K562 (cell line): ENCODE measurements around the gene TCF7. TPM values are rescaled to one million over a fixed set of nuclear protein-coding genes. Genes with fewer than 3 reads are reported as not detected.

Experiments used
- ATAC-seq: fragments of 200-7000 bp; cut with Tn5 transposase; 3 replicates; pipeline ENCODE4 v1.9.1; 2020; ENCODE audit warnings: moderate library complexity
- BruUV-seq: library from RNA; stranded (reverse); fragments of 400-500 nt; replicated peaks from 2 replicates; lab custom pipeline; 2021; lab: Mats Ljungman, UMichigan
- CTCF ChIA-PET: fragments of 300-600 bp; formaldehyde crosslinking; extraction: SDS; loops from one replicate; lab custom pipeline; 2021; ENCODE audit warnings: low intra/inter-chr PET ratio; lab: Yijun Ruan, JAX
- POLR2A ChIA-PET: fragments of 300-600, 350-650 bp; sonication (Branson Sonifier 250); formaldehyde crosslinking; extraction: SDS; loops from one replicate; lab custom pipeline; 2021; ENCODE audit warnings: antibody characterized with exemption, inconsistent platforms; lab: Yijun Ruan, JAX
- DNase-seq, 4 experiments: peaks; one replicate each; pipeline versions ENCODE4 v3.0.0 to v3.0.0-alpha.2; 2011 to 2018; ENCODE audit warnings: low spot score in 3 of 4, mixed read lengths in 3 of 4; ENCODE audit errors: extremely low read depth in 1 of 4
- FAIRE-seq: peaks from 2 replicates; lab custom pipeline; 2011; peaks lifted over from hg19 to GRCh38; lab: Jason Lieb, UNC
- H2AFZ ChIP-seq: 2 replicates; pipeline ENCODE4 v1.6.0; 2011; ENCODE audit warnings: low read depth, low read length, control low read depth, inconsistent platforms
- H3K27ac ChIP-seq: fragments of 200-600 bp; 3 replicates; pipeline ENCODE4 v1.8.0; 2011; ENCODE audit warnings: low read depth, mild to moderate bottlenecking, control low read depth, inconsistent platforms, low read length, moderate library complexity, mixed read lengths; ENCODE audit errors: extremely low read depth
- H3K27me3 ChIP-seq, 2 experiments: fragments of 300-600 bp in 1 of 2; 2 replicates in 1 of 2; 3 replicates in 1 of 2; pipeline versions ENCODE4 v1.6.0 to v1.8.0; 2011; ENCODE audit warnings: inconsistent platforms in 2 of 2, low read length in 2 of 2, mild to moderate bottlenecking in 1 of 2, mixed read lengths in 1 of 2, moderate library complexity in 1 of 2; ENCODE audit not compliant: control insufficient read depth in 2 of 2, insufficient read depth in 2 of 2
- H3K36me3 ChIP-seq: fragments of 300-600 bp; 3 replicates; pipeline ENCODE4 v1.8.0; 2011; ENCODE audit warnings: mild to moderate bottlenecking, low read length, inconsistent platforms; ENCODE audit not compliant: control insufficient read depth, insufficient read depth
- H3K4me1 ChIP-seq, 2 experiments: fragments of 200-600 bp in 1 of 2; replicated peaks in 1 of 2; 2 replicates in 1 of 2; 3 replicates in 1 of 2; pipeline versions ENCODE4 v1.5.1 to v1.8.0; 2011; ENCODE audit warnings: inconsistent platforms in 2 of 2, low read length in 2 of 2, mild to moderate bottlenecking in 1 of 2, mixed read lengths in 1 of 2, moderate library complexity in 1 of 2; ENCODE audit not compliant: control insufficient read depth in 2 of 2, insufficient read depth in 2 of 2
- H3K4me2 ChIP-seq: 2 replicates; pipeline ENCODE4 v1.6.1; 2011; ENCODE audit warnings: low read length, control low read depth, inconsistent platforms, mixed read lengths; ENCODE audit not compliant: insufficient read depth
- H3K4me3 ChIP-seq: fragments of 200-600 bp; sonication (generic), shearing (Covaris generic); 2 replicates; pipeline ENCODE4 v1.5.1; 2016; ENCODE audit warnings: control low read depth, inconsistent platforms
- H3K79me2 ChIP-seq: fragments of 200-600 bp; 3 replicates; pipeline ENCODE4 v1.8.0; 2011; ENCODE audit warnings: low read length, inconsistent platforms; ENCODE audit not compliant: control insufficient read depth, insufficient read depth
- H3K9ac ChIP-seq, 2 experiments: 2 replicates each; pipeline versions ENCODE4 v1.6.0 to v1.6.1; 2011; ENCODE audit warnings: low read depth in 2 of 2, low read length in 2 of 2, control low read depth in 1 of 2, inconsistent platforms in 1 of 2, mild to moderate bottlenecking in 1 of 2, mixed read lengths in 1 of 2; ENCODE audit not compliant: insufficient read depth in 1 of 2
- H3K9me1 ChIP-seq: one replicate; pipeline ENCODE4 v1.6.0; 2011; ENCODE audit warnings: inconsistent platforms, mild to moderate bottlenecking, low read length, moderate library complexity; ENCODE audit not compliant: control insufficient read depth, insufficient read depth
- H3K9me3 ChIP-seq: replicated peaks from 2 replicates; pipeline ENCODE4 v1.5.1; 2011; ENCODE audit warnings: low read depth, low read length, inconsistent platforms; ENCODE audit not compliant: control insufficient read depth, insufficient read depth
- H4K20me1 ChIP-seq: replicated peaks from 2 replicates; pipeline ENCODE4 v1.6.1; 2011; ENCODE audit warnings: low read length, inconsistent platforms, mixed read lengths; ENCODE audit not compliant: control insufficient read depth, insufficient read depth
- BCL6 ChIP-seq: fragments of 250-450 bp; sonication (Bioruptor Pico); IDR thresholded peaks from 2 replicates; pipeline ENCODE4 v1.4.0; 2020
- BRD4 ChIP-seq: fragments of 200-600 bp; sonication (generic); IDR thresholded peaks from 2 replicates; pipeline ENCODE4 v1.6.1; 2017; ENCODE audit warnings: inconsistent platforms
- BRD9 ChIP-seq: fragments of 450-650 bp; IDR thresholded peaks from 2 replicates; pipeline ENCODE4 v1.6.1; 2018; ENCODE audit warnings: low read depth; ENCODE audit not compliant: partially characterized antibody
- C11orf30 ChIP-seq: fragments of 450-650 bp; IDR thresholded peaks from 2 replicates; pipeline ENCODE4 v1.6.1; 2016; ENCODE audit warnings: low read depth, mild to moderate bottlenecking
- CREB3 ChIP-seq: fragments of 450-650 bp; conservative IDR thresholded peaks from 2 replicates; pipeline ENCODE4 v1.6.1; 2016; ENCODE audit warnings: missing genetic modification characterization, low read depth, mild to moderate bottlenecking, missing compliant biosample characterization, moderate library complexity
- EGR1 ChIP-seq: fragments of 450-650 bp; conservative IDR thresholded peaks from 2 replicates; pipeline ENCODE4 v1.6.1; 2017; ENCODE audit warnings: mild to moderate bottlenecking
- EWSR1 ChIP-seq: fragments of 450-650 bp; IDR thresholded peaks from 2 replicates; pipeline ENCODE4 v1.6.1; 2018; ENCODE audit warnings: borderline replicate concordance, mild to moderate bottlenecking, low read depth, moderate library complexity; ENCODE audit not compliant: partially characterized antibody
- EZH2 ChIP-seq: IDR thresholded peaks from 2 replicates; pipeline ENCODE4 v1.6.1; 2012; ENCODE audit warnings: low read depth, mild to moderate bottlenecking, inconsistent platforms, low read length, borderline replicate concordance
- GABPB2 ChIP-seq: fragments of 250-450 bp; sonication (Bioruptor Pico); conservative IDR thresholded peaks from 2 replicates; pipeline ENCODE4 v1.5.1; 2021; ENCODE audit warnings: mild to moderate bottlenecking
- L3MBTL2 ChIP-seq: fragments of 450-650 bp; IDR thresholded peaks from 2 replicates; pipeline ENCODE4 v1.6.1; 2016; ENCODE audit warnings: mild to moderate bottlenecking, moderate library complexity
- POLR2H ChIP-seq: IDR thresholded peaks from 2 replicates; pipeline ENCODE4 v1.6.1; 2016; ENCODE audit warnings: missing genetic modification characterization, low read depth, mild to moderate bottlenecking, control low read depth, missing compliant biosample characterization, moderate library complexity
- SETDB1 ChIP-seq: IDR thresholded peaks from one replicate; pipeline ENCODE4 v1.6.1; 2012; ENCODE audit warnings: low read length, control low read depth, inconsistent platforms
- SIN3B ChIP-seq: fragments of 450-650 bp; IDR thresholded peaks from 2 replicates; pipeline ENCODE4 v1.6.1; 2017; ENCODE audit warnings: low read depth, mild to moderate bottlenecking, moderate library complexity
- SMARCB1 ChIP-seq: IDR thresholded peaks from 2 replicates; pipeline ENCODE4 v1.6.1; 2011; ENCODE audit warnings: improper control_type of control experiment, low read depth; ENCODE audit not compliant: insufficient read length
- SNIP1 ChIP-seq: fragments of 450-650 bp; IDR thresholded peaks from 2 replicates; pipeline ENCODE4 v1.7.1; 2017; ENCODE audit warnings: low read depth, mild to moderate bottlenecking
- TGIF2 ChIP-seq: sonication (generic); formaldehyde crosslinking; IDR thresholded peaks from 2 replicates; pipeline ENCODE4 v1.8.1; 2022; ENCODE audit warnings: mild to moderate bottlenecking, missing genetic modification reagents, moderate library complexity
- ZNF184 ChIP-seq: sonication (generic); formaldehyde crosslinking; IDR thresholded peaks from 2 replicates; pipeline ENCODE4 v1.5.0; 2020; ENCODE audit warnings: missing genetic modification reagents
- ZNF444 ChIP-seq: fragments of 250-450 bp; sonication (Bioruptor Pico); IDR thresholded peaks from 2 replicates; pipeline ENCODE4 v1.4.0; 2020; ENCODE audit warnings: mild to moderate bottlenecking, moderate library complexity
- WGBS: fragments of 100-300 bp; shearing (Covaris generic); methylation state at CpG from one replicate; pipeline ENCODE4 v1.1.6; 2016; ENCODE audit warnings: low coverage, mixed read lengths; ENCODE audit not compliant: insufficient coverage; ENCODE audit errors: missing lambda C conversion rate; 5-methylcytosine and 5-hydroxymethylcytosine counted together
- in situ Hi-C: fragments of 300-500 bp; cut with MboI; formaldehyde crosslinking; loops from 4 replicates; pipeline ENCODE4 v1.15.0; 2018; ENCODE audit warnings: inconsistent platforms, mixed read lengths
- intact Hi-C: fragments of 100-400 bp; cut with micrococcal nuclease; formaldehyde crosslinking; loops from 2 replicates; pipeline ENCODE4 v1.14.2; 2022
- polyA plus RNA-seq, 8 experiments: library from polyadenylated mRNA; depleted of rRNA in 4 of 8; stranded (reverse) in 5 of 8; unstranded in 3 of 8; fragments of >200 nt; fragmentation: Nextera tagmentation in 2 of 8; fragmentation: Illumina TruSeq in 1 of 8; extraction: Ambion mirVana in 2 of 8; extraction: Trizol in 1 of 8; gene quantifications; 2 replicates each; pipeline versions ENCODE4 v1.2.1 to v1.2.3, GENCODE V29; 2011 to 2014; ENCODE audit warnings: inconsistent platforms in 1 of 8, missing spikeins in 1 of 8
- total RNA-seq, 7 experiments: library from RNA; depleted of rRNA in 6 of 7; stranded (reverse); fragments of >200 nt in 6 of 7; fragmentation: Illumina TruSeq in 2 of 7; extraction: Trizol in 2 of 7; gene quantifications; 2 replicates each; pipeline versions ENCODE4 v1.2.1 to v1.2.3, GENCODE V29; 2011 to 2021; ENCODE audit warnings: low replicate concordance in 1 of 7
- TF ChIP-seq, protein P1 (sequence below): fragments of 250-450 bp; sonication (Bioruptor Pico); IDR thresholded peaks from 2 replicates; pipeline ENCODE4 v1.4.0; 2020; ENCODE audit warnings: mild to moderate bottlenecking, moderate library complexity, borderline replicate concordance

The TCF7 gene
- total and polyA plus RNA-seq, 9 of the 15 experiments (the other 6 are each of a cell fraction or from before 2014, with no cell fraction given): 1.6 to 14.9 (median 4.2) TPM

GRCh38 chr5:134189031-134189430, 74.5 kb downstream of the TCF7 start:
- Histone ChIP-seq H3K36me3 (no peaks in the 10 kb centered on the region), H3K27ac (no peak overlapping the region), H3K79me2 (no peaks in the 10 kb centered on the region), H3K4me3 (no peak overlapping the region), H2AFZ (no peak overlapping the region), H3K4me1 (peaks cover 12 to 19% of the 10 kb centered on the region in 2 experiments; a peak in 4 of 5 replicates), H3K9me3 (no peaks in the 10 kb centered on the region), H4K20me1 (no peaks in the 10 kb centered on the region), H3K4me2 (no peak overlapping the region), H3K9me1 (no peaks in the 10 kb centered on the region), H3K27me3 (no peaks in the 10 kb centered on the region), H3K9ac (no peak overlapping the region)
- WGBS: 59% methylated on average over 2 of the region's 3 CpGs
- BruUV-seq: no TSS peak
- ChIA-PET POLR2A (interaction anchor here (0.5 to 4.3 kb wide), 5 partner anchors 12 to 149 kb away, joined by 3 to 40 read pairs (median 3); partner anchors contain the start of gene SKP1), CTCF (no interaction called here)
- ATAC-seq (no peak), FAIRE-seq (no peak), DNase-seq (no peak)
- TF ChIP-seq SETDB1 (no peak), BRD4 (no peak), TGIF2 (CRISPR knock-in tag) (no peak), GABPB2 (no peak), EZH2 (no peak), CREB3 (tag) (no peak), EWSR1 (no peak), BCL6 (CRISPR knock-in tag) (no peak), POLR2H (no peak), ZNF444 (CRISPR knock-in tag) (no peak), SNIP1 (no peak), BRD9 (no peak), EGR1 (no peak), SIN3B (no peak), L3MBTL2 (no peak), SMARCB1 (no peak), C11orf30 (no peak), ZNF184 (CRISPR knock-in tag) (no peak)
- TF ChIP-seq, protein P1, sequence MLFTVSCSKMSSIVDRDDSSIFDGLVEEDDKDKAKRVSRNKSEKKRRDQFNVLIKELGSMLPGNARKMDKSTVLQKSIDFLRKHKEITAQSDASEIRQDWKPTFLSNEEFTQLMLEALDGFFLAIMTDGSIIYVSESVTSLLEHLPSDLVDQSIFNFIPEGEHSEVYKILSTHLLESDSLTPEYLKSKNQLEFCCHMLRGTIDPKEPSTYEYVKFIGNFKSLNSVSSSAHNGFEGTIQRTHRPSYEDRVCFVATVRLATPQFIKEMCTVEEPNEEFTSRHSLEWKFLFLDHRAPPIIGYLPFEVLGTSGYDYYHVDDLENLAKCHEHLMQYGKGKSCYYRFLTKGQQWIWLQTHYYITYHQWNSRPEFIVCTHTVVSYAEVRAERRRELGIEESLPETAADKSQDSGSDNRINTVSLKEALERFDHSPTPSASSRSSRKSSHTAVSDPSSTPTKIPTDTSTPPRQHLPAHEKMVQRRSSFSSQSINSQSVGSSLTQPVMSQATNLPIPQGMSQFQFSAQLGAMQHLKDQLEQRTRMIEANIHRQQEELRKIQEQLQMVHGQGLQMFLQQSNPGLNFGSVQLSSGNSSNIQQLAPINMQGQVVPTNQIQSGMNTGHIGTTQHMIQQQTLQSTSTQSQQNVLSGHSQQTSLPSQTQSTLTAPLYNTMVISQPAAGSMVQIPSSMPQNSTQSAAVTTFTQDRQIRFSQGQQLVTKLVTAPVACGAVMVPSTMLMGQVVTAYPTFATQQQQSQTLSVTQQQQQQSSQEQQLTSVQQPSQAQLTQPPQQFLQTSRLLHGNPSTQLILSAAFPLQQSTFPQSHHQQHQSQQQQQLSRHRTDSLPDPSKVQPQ (CRISPR knock-in tag): no peak
- in situ Hi-C loops (loop anchor here (5.0 to 10.0 kb wide), 2 partner anchors 98 to 396 kb away; no protein-coding TSS in a partner anchor), intact Hi-C loops (loop anchor here (5.0 kb wide), 1 partner anchor 398 kb away; no protein-coding TSS in a partner anchor)
